ENCODE measurements around the gene MYRFL.
"Not testable (repeated sequence)": the region's sequence is repeated elsewhere in the genome, so short reads cannot be mapped to it uniquely, and the experiment has no call there.

MYRFL gene

DNA sequence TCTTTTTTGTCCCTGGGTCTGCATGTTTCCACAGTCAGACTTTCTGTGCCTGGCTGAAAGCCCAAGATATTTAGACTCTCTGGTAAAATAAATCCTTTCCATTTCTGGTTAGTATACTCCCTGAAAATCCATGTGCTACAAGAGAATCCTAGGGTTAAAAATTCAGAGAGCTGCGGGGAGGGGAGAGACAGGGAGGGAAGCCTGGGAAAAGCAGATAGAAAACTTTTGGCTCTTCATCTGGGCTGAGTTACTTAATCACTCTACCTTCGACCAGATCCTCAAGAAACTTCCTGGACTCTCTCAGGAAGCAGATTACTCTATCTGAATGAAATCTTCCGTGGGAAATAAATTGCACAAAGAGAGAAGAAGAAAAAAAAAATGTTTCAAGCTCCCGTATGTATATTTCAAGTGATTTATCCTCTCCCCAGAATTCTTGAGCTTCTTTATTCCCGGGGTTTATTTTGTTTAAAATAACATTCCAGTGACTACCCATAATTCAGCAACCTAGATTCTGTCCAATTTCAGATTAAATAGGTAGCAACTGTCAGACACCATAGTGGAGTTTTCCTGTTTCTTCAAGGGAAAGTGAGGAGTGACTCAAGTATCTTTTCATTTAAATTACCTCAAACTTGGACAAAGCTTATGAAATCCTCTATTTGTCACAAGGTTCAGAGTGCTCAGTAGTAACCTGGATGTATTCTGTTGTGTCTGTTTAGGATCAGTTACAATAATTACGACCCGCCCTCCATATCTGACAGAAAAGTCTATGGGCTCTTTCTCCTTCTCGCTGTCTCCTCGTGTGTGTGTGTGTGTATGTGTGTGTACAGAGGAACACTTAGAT lies 163.7 kb downstream of the MYRFL start:
- no peak for DNase-seq (ENCODE audit: low spot score)

DNA sequence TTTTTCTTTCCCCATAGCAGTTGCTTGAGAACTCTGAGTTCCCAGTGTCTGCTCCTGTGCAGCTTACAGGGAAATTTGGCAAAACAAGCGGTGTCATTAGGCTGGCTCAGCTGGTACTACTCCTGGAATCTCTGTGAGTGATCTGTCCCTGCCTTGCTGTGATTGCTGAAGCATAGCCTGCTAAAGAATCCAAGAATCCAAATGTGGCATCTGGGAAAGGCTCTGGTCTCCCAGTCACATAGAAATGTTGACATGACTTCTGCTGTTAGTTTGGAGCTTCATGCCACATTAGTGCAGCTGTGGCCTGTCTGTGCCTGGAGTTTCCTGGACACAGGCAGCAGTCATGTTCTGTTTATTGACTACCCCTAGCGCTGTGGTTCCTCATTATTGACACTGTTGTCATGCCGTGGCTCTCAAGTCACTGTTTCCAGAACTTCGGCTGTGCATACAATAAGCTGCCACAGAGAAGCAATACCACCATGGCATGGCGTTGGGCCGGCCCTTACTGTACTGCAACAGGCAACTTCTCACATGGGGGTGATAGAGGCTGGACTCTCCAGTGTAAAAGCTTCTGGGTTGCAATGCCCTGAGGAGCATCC lies 166.8 kb downstream of the MYRFL start:
- no peak for DNase-seq (ENCODE audit: low spot score)

DNA sequence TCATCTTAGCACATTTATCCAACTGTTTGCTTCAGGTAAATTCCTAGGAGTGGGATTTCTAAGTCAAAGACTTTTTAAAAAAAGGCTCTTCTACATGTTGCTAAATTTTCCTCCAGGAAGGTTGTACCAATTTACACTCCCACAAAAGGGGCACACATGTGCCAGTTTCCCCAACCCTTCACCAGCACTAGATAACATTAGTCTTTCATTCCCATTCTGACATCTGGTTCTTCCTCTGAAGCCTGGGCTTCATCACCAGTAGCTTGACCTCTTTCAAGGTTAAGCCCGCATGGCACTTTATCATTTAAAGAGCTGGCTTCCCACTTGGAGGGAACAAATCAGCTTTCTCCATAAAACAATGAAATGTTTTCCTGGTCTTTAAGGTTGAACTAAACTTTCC lies 168.4 kb downstream of the MYRFL start:
- no peak for DNase-seq (ENCODE audit: low spot score)

DNA sequence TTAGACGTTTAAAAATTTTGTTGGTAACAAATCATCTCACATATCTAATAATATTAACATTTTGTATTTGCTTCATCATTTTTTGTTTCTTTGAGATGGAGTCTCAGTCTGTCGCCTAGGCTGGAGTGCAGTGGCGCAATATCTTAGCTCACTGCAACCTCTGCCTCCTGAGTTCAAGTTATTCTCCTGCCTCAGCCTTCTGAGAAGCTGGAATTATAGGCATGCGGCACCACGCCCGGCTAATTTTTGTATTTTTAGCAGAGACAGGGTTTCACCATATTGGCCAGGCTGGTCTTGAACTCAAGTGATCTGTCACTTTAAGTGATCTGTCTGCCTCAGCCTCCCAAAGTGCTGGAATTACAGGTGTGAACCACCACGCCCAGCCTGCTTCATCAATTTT lies 169.1 kb downstream of the MYRFL start:
- DNase-seq (ENCODE audit: low spot score): not testable (repeated sequence)

DNA sequence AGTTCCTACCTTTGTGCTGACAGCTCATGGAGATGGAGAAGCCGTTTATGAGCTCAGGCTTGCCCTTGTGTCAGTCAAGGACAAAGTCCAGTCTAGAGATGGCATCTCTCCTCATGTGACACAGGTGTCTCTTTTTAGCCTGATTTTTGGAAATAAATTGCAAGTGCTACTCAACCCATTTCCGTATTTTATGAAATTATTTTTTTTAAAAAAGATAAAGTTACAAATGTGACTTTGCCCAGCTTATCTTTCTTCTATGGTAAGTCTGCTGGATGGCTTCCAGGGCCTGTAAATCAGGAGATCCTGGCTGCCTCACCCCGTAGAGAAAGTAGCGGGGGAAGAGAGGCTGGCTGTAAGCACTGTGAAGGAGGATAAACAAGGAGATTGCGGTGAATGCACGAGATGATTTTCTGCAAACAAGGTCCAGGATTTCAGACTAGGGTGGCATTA lies 169.7 kb downstream of the MYRFL start:
- no peak for DNase-seq (ENCODE audit: low spot score)

DNA sequence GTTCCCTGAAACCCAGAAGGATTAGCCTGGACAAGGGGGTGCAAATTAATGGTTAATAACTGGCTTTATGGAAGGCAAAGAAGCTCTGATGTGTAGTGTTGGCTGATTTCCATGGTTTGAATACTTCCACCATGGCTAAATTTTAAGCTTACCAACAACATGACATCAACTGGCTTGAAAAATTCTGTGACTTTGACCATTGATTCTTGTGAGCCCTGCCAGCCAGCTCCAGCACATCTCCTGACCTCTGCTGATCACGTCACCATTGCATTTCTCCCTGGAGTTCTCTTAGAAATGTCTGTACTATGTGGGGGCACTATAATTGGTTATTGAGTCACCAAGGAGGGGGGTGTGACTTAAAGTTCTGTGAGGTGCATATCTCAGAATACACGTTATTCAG lies 171.2 kb downstream of the MYRFL start:
- DNase-seq (ENCODE audit: low spot score): no peak

DNA sequence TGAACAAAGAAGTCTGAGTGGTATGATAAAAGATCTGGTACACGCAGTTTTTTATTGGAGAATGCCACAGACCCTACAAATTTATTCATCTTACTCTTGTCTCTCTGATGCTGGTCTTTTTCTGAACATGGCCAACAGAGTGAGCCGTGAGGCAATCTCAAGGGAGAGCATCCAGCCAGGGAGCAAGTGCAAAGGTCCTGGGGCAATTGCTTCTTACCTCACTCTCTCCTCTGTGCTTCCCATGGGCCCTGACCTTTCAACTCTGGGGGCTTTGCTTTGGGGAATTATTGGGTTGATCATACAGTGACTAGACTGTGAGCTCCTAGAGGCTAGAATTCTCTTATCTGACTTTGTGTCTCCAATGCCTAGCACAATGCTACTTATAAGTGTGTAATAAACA lies 171.7 kb downstream of the MYRFL start:
- DNase-seq (ENCODE audit: low spot score): no peak

DNA sequence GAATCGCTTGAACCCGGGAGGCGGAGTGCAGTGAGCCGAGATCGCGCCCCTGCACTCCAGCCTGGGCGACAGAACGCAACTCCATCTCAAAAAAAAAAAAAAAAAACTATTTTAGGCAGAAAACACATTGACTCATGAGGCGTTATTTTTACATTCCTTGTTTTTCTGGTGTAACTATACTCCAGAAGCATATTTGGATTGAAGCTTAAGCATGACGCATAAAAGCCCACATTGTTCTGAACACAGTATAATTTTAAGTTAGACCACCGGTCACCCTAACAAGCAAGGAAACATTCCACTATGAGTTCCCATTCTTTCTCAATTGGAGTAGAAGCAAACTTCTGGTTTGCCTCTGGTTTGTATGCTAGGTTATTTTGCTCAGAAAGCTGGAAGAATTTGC lies 173.0 kb downstream of the MYRFL start:
- DNase-seq (ENCODE audit: low spot score): no peak

DNA sequence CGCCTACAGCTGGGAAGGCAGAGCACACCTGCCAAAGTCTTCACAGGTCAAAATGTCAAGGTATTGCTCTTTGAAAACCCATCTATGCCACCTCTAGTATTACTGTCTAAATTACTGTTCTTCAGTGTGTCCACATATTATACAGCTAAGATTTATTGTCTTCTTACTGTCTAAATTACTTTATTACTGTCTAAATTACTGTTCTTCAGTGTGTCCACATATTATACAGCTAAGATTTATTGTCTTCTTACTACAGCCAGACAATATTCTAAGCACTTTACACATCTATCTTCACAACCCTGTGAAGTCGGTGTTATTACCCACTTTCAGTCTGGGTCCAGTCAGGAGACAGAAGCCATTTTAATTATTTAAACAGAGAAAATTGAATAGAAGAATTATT lies 173.9 kb downstream of the MYRFL start:
- DNase-seq (ENCODE audit: low spot score): no peak

DNA sequence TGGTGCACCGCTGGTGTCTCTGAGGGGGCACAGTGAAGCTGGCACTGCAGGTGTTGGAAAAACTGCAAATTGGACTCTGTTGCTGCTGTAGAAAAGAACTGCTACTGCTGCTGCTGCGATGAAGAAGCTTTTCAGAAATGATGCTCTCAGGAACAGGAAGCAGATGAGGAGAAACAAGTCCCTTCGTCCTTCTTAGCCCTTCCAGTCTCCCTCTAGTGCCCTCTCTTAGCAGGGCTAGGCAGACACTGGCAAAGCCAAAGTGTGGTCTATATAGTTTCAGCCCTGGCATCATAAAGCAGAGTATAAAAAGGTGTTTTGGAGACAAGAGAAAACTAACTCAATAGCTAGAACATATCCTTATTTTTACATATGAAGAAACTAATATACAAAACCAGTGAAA lies 174.5 kb downstream of the MYRFL start:
- peak; percentile 24 for DNase-seq (ENCODE audit: low spot score)

DNA sequence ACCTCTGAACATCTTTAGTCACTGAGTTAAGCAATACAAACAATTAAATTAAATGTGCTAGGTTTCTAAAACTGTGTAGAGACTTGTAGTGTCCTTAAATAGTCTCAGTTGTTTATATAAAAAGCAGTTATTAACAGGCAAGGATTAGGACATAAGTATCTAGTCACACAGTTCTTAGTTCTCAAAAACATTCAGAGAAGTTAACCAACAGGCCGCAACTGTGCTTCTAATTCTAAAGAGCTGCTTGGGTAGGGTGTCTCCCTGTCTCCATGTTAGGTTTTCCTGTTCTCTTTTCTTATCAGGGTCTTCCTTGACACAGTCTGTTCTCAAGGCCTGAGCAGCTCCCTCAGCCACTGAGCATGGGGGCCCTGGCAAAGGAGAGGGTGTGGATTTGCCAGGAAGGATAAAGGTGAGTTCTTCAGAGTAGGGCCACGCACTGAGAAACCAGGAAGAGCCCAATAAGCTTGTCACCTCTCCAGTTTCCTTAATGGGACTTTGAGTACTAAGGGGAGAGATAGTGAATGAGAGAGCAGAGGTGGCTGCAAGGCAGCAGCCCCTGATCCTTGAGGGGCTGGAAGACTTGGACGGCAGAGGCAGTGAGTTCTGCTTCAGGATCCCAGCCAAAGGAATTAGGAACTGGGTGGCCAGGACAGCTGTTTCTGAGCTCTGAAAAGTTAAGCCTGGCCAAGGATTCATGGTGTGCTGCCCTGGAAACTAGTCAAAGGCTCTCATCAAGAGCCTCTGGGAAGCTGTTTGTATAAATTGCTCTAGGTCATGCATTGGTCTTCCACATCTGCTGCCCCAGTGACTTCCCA lies 177.3 kb downstream of the MYRFL start:
- DNase-seq (ENCODE audit: low spot score): no peak

DNA sequence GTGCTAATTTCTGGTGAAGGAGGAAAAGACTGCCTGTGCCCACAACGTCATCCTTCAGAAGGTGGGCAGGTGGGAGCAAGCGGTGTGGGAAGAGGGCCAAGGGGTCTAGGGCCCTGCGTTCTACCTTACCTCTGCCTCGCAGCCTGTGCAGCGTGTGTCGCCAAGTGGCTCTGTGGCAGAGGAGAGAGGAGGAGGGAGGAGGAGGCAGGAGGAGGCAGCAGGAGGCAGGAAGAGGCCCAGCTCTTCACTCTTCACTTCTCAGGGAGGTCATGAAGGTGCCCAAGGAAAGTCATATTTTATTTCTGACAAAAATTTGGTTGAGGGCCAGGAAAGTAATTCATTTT lies 177.9 kb downstream of the MYRFL start:
- DNase-seq (ENCODE audit: low spot score): no peak

DNA sequence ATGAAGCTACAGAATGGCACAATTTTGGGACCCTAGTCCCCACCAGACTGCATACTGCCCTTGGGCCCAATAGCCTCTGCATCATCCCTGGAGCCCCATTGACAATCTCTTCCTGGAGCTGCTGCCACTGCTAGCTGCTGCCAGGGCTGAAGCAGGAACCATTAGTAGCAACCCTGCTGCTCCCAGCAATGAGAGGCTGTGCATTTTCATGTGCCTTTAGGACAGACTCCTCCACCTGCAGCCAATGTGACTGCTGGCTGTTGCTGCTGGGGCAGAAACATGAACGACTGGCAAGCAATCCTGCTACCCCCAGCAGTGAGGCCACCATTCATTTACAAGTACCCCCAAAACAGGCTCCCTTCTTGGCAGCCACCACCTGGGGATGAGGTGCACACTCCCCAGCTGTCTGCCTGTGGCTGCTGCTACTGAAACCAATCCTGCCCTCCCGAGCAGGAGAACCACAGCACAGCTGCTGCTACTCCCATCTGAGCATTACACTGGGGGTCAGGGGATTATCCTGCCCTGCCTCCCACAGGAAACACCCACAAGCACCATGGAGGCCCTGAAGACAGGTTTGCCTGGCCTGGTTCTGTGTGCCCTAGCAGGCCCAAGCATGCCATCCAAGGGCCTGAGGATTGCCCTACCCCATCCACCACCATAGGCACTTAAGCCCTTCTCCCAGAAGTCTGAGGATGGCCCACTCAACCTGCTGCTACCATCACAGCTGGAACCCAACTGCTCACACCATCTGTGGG lies 181.0 kb downstream of the MYRFL start:
- no peak for DNase-seq (ENCODE audit: low spot score)

DNA sequence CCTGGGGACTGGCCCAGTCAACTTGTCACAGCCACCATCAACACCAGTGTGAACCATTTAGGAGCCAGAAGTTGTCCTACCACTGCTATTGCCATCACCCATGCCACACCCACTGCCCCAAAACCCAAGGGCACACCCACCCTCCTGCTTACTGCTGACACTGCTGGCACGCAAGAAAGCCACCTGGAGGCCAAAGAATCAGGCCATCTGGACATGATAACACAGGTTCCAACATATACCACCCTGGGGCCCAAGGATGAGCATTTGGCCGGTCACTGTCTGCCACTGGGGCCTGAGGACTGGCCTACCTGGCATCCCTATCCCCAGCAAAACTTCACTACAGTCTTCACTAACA lies 181.6 kb downstream of the MYRFL start:
- no peak for DNase-seq (ENCODE audit: low spot score)

DNA sequence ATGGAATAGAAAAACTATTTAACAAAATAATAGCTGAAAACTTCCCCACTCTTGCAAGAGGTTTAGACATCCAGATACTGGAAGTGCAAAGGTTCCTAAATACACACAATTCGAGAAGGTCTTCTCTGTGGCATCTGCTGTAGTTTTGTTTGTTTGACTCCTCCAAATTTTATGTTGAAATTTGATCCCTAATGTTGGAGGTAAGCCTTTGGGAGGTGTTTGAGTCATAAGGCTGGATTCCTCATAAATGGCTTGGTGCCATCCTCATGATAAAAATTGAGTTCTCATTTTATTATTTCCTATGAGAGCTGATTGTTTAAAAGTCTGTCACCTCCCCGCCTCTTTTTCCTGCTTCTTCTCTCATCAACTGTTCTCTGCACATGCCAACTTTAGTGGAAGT lies 182.7 kb downstream of the MYRFL start:
- DNase-seq (ENCODE audit: low spot score): no peak
